Measurements from ENCODE around the gene IL3RA.

DNA sequence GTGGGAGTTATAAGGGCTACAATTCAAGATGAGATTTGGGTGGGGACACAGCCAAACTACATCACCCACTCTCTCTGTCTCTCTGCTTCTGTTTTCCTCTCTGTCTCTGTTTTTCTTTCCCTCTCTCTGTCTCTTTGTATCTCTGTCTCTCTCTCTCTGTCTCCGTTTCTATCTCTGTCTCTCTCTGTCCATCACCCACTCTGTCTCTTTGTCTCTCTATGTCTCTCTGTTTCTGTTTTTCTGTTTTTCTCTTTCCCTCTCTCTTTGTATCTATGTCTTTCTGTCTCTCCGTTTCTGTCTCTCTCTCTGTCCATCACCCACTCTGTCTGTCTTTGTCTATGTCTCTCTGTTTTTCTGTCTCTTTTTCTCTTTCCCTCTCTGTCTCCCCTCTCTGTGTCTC is 25.3 kb downstream of the IL3RA start:
- TF ChIP-seq POLR2A (IDR thresholded peaks at IDR 0.05) = no peak
- TF ChIP-seq, protein P1, sequence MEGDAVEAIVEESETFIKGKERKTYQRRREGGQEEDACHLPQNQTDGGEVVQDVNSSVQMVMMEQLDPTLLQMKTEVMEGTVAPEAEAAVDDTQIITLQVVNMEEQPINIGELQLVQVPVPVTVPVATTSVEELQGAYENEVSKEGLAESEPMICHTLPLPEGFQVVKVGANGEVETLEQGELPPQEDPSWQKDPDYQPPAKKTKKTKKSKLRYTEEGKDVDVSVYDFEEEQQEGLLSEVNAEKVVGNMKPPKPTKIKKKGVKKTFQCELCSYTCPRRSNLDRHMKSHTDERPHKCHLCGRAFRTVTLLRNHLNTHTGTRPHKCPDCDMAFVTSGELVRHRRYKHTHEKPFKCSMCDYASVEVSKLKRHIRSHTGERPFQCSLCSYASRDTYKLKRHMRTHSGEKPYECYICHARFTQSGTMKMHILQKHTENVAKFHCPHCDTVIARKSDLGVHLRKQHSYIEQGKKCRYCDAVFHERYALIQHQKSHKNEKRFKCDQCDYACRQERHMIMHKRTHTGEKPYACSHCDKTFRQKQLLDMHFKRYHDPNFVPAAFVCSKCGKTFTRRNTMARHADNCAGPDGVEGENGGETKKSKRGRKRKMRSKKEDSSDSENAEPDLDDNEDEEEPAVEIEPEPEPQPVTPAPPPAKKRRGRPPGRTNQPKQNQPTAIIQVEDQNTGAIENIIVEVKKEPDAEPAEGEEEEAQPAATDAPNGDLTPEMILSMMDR (IDR thresholded peaks at IDR 0.05) = no peak
